Bone marrow (tissue), 2 donors: ENCODE results near the gene FYN.

Source experiments
- DNase-seq, 2 donors: peaks; one replicate each; lab custom pipeline; 2025; lab: John Stamatoyannopoulos, UW

Gene FYN

GRCh38 chr6:111831408-111831807, 41.8 kb downstream of the FYN start:
- no peak for DNase-seq

- no peak for DNase-seq
These were observed 43.3 kb downstream of the FYN start for GRCh38 chr6:111829998-111830397.

GRCh38 chr6:111829581-111829980, 43.7 kb downstream of the FYN start:
- no peak for DNase-seq

GRCh38 chr6:111828809-111829208, 44.4 kb downstream of the FYN start:
- DNase-seq = no peak

GRCh38 chr6:111825439-111826086, 47.7 kb downstream of the FYN start:
- DNase-seq = no peak

- DNase-seq = no peak
These were observed 48.5 kb downstream of the FYN start for GRCh38 chr6:111824608-111825337.

- no peak for DNase-seq
These were observed 49.2 kb downstream of the FYN start for GRCh38 chr6:111823831-111824607.

- DNase-seq = no peak
These were observed 50.2 kb downstream of the FYN start for GRCh38 chr6:111823012-111823411.

- no peak for DNase-seq
These were observed 53.8 kb downstream of the FYN start for GRCh38 chr6:111819458-111819857.

GRCh38 chr6:111818539-111819226, 54.6 kb downstream of the FYN start:
- no peak for DNase-seq

- DNase-seq = no peak
These were observed 55.7 kb downstream of the FYN start for GRCh38 chr6:111817451-111818120.

- no peak for DNase-seq
These were observed 59.5 kb downstream of the FYN start for GRCh38 chr6:111813677-111814310.

GRCh38 chr6:111813237-111813636, 60.0 kb downstream of the FYN start:
- DNase-seq = no peak

GRCh38 chr6:111812060-111813038, 60.9 kb downstream of the FYN start:
- DNase-seq = no peak

GRCh38 chr6:111810294-111811131, 62.7 kb downstream of the FYN start:
- no peak for DNase-seq

GRCh38 chr6:111809766-111810165, 63.5 kb downstream of the FYN start:
- no peak for DNase-seq

GRCh38 chr6:111809264-111809663, 64.0 kb downstream of the FYN start:
- no peak for DNase-seq

- DNase-seq = no peak
These were observed 64.8 kb downstream of the FYN start for GRCh38 chr6:111808493-111808892.
